NCI-H1048 (cell line): ENCODE results near the gene PAK6.

ENCODE experiments used
- DNase-seq: peaks from one replicate; lab custom pipeline; 2025; lab: John Stamatoyannopoulos, UW

The PAK6 gene

DNA sequence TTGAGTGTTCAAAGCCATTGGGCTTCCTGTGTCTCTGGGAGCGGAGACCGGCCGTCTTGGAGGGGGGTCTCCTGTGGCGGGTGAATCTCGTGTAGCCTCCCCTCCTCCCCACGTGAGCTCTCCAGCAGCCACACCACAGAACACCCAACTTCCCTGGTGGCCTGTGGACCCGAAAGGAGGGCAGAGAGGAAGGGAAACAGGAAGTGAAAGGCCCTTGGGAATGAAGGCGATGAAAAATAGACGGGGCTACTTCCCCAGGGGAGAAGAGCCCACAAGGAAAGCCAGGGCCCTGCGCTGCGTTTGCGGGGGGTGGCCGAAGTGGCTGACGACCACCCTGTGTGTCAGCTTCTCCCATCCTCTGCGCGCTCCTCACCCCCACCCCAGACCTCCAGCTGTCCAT lies 38.6 kb downstream of the PAK6 start:
- DNase-seq = no peak

- no peak for DNase-seq
These were observed 39.2 kb downstream of the PAK6 start for GRCh38 chr15:40278026-40278425.

- DNase-seq = no peak
These were observed 40.7 kb downstream of the PAK6 start for GRCh38 chr15:40279437-40280141.

DNA sequence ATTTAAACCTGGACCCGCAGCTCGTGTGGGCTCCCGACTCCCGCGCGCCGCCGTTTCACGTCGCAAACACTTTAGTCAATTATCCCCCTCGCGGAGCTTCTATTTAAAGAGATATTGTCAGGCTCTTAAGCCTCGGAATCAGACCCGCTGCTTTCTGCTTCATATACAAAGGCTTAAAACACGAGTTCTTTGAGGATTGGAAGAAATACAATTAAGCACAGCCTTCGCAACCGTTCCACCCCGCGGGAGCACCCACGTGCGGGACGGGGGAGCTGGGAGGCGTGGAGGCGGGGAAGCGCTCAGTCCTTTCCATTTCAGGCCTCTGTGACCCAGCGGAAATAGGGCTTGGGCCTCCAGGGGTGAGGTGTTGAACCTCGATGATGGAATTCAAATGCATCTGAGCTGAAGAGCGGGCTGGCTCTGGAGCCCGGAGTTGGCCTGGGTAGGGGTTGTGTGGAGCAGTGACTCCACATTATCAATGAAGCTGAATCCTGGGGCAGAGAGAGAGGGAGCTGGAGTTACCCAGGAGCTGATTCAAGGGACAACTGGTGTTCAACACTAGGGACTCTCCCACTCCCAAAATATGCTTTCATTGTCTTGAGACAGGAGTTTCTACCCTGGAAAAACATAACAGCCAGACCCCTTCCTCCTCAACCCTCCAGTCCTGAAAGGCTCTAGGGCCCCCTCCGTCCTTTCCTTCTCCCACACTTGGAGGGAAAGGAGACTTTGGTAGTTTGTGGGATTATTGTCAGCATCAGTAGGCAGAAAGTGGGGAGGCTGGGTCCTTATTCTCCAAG lies 41.6 kb downstream of the PAK6 start:
- no peak for DNase-seq

GRCh38 chr15:40281057-40281800 lies 42.4 kb downstream of the PAK6 start:
- no peak for DNase-seq

DNA sequence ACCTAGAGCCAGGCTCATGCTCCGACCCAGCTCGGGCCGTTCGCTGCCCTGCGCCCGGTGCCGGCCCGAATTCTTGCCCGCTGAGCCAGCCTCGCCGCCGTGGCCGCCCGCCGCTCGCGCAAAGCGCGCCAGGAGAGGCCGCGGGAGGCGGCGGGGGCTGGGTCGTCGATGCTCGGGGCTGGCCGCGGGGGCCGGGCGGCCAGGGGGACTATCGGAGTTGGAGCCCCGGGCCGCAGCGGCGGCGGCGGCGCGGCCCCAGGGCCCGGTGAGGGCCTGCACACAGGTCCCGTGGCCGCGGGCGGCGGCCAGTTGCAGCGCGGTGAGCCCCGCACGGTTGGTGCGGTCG lies 42.9 kb downstream of the PAK6 start:
- DNase-seq = no peak

DNA sequence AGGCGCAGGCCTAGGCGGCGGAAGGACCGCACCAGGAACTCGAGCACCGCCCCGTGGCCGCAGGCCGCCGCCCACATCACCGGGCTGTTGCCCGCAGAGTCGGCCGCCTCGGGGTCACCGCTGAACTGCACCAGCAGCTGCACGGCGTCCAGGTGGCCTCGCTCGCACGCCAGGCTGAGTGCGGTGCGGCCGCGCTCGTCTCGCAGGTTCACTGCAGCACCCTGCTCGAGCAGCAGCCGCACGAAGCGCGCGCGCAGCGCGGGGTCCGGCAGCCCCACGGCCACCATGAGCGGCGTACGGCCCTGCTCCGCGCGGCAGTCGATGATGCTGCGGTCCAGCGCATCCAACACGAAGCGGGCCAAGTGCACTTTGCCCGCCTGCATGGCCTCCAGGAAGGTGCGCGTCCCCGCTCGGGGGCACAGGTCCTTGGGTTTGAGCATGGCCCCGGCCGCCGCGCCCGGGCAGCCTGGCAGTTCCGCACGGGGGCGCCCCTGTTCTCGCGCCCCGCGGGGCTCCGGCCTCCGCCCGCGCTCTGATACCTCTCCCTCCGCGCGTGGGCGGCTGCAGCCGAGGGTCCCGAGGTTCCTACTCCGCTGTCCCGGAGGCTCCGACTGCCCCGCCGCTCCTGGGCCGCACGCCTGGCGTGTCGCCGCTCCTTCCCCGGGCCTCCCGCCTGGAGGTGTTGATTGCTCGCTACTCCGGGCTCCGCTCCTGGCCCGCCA lies 43.4 kb downstream of the PAK6 start:
- no peak for DNase-seq

DNA sequence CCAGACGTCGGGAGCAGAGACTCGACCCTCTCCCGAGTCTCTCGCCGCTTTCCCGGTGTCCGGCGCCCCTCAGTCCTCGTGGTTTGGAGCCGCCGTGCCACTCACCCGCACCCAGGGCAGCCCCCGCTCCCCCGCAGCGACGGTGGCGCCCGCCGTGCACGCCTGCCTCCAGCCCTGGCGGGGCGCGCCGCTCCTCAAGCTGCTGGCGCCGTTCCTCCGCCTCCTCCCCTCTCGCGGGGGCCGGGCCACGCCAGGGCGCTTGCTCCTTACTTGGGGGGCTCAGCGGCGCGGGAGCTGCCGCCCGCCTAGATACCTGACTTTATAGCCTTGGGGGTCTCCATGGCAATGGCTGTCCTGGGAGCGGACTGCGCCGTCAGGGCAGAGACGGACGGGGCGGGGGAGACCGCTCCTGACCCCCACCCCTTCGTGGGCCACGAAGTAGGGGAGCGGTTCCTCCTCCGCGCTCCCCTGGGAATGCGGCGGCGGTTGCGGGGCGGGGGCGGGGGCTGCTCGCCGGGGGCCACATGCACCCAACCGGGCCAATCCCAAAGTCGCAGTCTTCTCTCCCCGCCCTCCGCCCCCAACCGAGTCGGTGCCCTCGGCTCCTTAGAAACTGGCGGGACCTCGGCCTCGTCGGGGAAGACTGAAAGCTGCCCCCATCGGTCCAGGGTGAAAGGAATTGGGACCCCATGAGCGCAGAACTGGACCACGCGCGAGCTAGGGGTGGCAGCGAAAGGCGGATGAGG lies 44.2 kb downstream of the PAK6 start, which contains the start of gene ANKRD63:
Gene ANKRD63, minus strand, starts transcription at position 196 of the 746 bp plus-strand sequence. CDS start 478 bp downstream, outside the sequence.
- DNase-seq = no peak

DNA sequence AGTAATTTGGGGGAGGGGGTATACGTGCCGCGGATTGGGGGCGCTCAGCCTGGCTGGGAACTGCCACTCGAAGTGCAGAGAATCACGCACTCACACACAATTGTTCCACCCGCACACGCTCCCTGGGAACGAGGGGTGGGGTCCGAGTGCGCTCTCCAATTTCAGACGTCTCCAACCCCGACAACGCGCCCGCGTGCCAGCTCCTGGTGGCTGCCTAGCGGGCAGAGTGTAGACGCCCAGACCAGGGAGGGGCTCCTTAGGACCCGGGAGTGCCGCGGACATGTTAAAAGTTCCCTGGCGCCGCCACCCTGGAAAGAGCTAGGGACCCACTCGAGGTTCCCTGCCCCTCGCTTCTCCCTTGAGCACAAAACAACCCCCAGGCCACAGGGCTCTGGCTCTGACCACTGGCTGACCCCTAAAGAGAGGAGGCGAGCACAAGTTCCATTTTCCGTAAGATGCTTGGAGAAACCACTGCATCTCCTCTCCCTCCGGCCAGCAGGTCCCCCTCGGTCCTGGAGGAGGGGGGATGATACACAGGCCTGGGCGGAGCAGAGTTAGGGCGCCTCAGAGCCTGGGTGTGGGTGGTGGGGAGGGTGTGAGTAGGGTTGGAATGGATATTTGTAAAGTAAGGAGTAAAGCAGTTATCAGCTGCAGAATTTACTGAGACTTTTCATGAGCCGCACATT lies 44.9 kb downstream of the PAK6 start:
- DNase-seq = no peak

GRCh38 chr15:40285151-40285550 lies 46.3 kb downstream of the PAK6 start:
- no peak for DNase-seq

GRCh38 chr15:40285554-40286011 lies 46.7 kb downstream of the PAK6 start:
- DNase-seq = no peak

DNA sequence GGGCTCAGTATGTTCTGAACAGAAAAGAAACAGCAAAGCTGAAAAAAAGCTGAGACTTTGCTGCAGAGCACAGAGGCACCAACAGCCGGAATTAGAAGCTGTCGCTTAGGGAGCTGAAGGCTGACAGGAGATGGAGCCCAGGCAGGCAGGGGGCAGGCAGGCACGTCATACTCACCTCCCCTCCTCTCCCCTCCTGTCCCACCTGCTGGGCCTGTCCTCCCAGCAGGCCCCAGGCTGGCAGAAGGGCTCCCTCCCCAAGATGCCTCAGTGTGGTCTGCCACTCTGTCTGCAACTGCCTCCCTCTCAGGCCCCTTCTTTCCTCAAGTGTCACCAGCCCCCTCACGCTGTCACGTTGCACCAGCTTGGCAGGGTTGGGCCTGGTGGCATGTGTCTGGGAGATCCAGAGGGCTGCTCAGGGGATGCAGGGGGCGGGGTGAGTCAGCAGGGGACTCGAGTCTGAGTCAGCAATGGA lies 47.2 kb downstream of the PAK6 start:
- no peak for DNase-seq

- no peak for DNase-seq
These were observed 47.9 kb downstream of the PAK6 start for GRCh38 chr15:40286794-40287193.

- no peak for DNase-seq
These were observed 48.6 kb downstream of the PAK6 start for GRCh38 chr15:40287505-40287904.

GRCh38 chr15:40287968-40288367 lies 49.1 kb downstream of the PAK6 start:
- no peak for DNase-seq

DNA sequence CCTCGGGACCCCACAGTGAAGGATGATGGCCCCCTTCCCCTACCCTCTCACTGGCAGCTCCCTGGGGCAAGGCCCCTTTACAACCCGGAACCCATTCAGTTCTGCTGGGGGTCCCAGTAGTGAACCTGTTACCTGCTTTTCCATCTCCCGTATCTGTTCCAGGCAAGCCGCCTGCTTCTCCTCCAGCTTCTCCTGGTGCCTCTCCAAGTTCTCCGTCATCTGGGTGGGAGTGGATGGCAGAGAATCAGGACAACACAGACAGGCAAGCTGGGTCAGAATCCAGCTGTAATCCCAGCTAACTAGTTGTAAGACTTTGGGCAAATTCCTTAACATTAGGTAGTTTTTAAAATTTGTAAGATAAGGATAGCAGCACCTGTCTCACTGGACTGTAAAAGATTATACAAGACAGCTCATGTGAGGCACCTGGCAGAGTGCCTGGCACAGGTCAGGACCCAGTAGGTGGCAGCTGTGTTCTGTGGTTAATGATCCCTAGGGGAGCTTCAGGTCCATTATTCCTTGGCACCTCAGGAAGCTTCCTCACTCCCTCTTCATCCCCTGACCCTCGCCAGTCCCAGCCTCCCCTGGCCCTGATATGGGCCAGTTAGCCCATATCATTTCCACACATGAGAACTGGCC lies 50.4 kb downstream of the PAK6 start:
- no peak for DNase-seq

DNA sequence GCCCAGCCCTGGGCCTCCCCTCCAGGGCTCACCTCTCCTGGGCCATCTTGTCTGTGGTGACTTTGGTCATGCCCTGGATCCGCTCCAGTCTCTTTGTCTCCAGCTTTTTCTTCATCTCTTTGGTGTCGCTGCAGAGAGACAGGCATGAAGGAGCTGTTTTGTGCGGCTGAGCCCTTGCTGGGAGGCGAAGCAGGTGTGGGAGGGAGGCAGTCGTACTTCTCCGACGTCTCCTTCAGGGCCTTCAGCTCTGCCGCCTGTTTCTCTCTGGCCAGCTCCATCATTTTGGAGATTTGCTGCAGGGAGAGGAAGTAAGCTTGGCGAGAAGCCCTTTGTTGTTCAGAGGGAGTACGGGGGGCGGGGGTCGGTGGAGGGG lies 51.7 kb downstream of the PAK6 start:
- DNase-seq = no peak

DNA sequence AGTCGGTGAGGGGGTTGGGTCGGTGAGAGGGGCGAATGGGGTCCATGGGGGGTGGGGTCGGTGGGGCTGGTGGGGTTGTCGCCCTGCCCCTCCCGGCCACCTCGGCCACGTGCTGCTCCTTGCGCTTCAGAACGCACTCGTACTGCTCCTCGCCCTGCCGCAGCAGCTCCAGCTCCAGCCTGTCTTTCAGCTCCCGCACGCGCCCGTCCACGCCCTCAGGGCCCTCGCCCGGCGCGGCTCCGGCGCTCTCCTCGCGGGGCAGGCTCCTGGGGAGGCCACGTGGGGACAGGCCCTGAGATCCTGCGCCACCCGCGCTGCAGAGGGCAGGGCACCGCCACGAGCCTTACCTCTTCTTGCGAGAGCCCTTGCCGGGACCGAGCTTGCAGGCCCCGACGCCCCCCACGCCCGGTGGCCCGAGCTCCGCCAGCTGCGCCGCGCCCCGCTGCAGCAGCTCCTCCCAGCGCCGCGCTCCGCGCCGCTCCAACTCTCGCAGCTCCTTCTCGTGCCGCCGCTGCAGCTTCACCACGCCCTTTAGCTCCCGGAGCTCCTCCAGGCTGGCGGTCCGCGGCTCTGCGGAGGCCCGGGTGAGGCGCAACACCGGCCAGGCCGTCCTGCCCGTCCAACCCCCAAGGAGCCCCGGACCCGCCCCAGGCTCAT lies 52.2 kb downstream of the PAK6 start:
- no peak for DNase-seq

GRCh38 chr15:40292246-40292645 lies 53.4 kb downstream of the PAK6 start:
- no peak for DNase-seq

- DNase-seq = no peak
These were observed 54.1 kb downstream of the PAK6 start for GRCh38 chr15:40293006-40293405.
